Suprapubic skin (tissue), 3 donors: Measurements from ENCODE around the gene BOLA1.

Experiments used
- POLR2A ChIP-seq, 2 donors: fragments of 450-650 bp; IDR thresholded peaks; one replicate each; pipeline ENCODE4 v1.6.1; 2017; ENCODE audit warnings: antibody characterized with exemption in 2 of 2, mild to moderate bottlenecking in 2 of 2, moderate library complexity in 2 of 2
- TF ChIP-seq, protein P1 (sequence below), 2 donors: fragments of 200-600 bp in 1 of 2; fragments of 450-650 bp in 1 of 2; sonication (generic) in 1 of 2; IDR thresholded peaks; one replicate each; pipeline ENCODE4 v1.5.1; 2016 to 2019; ENCODE audit warnings: antibody characterized with exemption in 2 of 2, mild to moderate bottlenecking in 1 of 2, moderate library complexity in 1 of 2

DNA sequence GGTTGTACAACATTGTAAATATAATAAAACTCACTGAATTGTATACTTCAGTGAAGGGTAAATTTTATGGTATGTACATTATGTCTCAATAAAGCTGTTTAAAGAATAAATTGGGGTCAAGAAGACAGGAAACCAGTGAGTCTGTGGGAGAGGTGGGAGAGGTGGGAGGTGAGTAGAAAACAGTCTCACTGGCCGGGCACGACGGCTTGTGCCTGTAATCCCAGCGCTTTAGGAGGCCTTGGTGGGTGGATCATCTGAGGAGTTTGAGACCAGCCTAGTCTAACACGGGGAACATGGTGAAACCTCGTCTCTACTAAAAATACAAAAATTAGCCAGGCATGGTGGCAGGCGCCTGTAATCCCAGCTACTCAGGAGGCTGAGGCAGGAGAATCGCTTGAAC lies 33.1 kb downstream of the BOLA1 start:
- TF ChIP-seq, protein P1, sequence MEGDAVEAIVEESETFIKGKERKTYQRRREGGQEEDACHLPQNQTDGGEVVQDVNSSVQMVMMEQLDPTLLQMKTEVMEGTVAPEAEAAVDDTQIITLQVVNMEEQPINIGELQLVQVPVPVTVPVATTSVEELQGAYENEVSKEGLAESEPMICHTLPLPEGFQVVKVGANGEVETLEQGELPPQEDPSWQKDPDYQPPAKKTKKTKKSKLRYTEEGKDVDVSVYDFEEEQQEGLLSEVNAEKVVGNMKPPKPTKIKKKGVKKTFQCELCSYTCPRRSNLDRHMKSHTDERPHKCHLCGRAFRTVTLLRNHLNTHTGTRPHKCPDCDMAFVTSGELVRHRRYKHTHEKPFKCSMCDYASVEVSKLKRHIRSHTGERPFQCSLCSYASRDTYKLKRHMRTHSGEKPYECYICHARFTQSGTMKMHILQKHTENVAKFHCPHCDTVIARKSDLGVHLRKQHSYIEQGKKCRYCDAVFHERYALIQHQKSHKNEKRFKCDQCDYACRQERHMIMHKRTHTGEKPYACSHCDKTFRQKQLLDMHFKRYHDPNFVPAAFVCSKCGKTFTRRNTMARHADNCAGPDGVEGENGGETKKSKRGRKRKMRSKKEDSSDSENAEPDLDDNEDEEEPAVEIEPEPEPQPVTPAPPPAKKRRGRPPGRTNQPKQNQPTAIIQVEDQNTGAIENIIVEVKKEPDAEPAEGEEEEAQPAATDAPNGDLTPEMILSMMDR (IDR thresholded peaks at IDR 0.05) = no peak
- no peak for TF ChIP-seq POLR2A (IDR thresholded peaks at IDR 0.05)
